ENCODE measurements around the gene EMC9.
"Not testable (repeated sequence)": the region's sequence is repeated elsewhere in the genome, so short reads cannot be mapped to it uniquely, and the experiment has no call there.

Gene EMC9

GRCh38 chr14:24129410-24129998 lies 11.9 kb downstream of the EMC9 start:
- DNase-seq, result no peak

GRCh38 chr14:24127673-24128072 lies 13.7 kb downstream of the EMC9 start:
- no peak for DNase-seq

GRCh38 chr14:24126939-24127338 lies 14.5 kb downstream of the EMC9 start:
- no peak for DNase-seq

GRCh38 chr14:24123424-24124417 lies 17.7 kb downstream of the EMC9 start:
- no peak for DNase-seq

GRCh38 chr14:24122898-24123297 lies 18.5 kb downstream of the EMC9 start:
- DNase-seq, result no peak

GRCh38 chr14:24122416-24122815 lies 19.0 kb downstream of the EMC9 start:
- DNase-seq, result no peak

- no peak for DNase-seq
Observed at GRCh38 chr14:24121210-24121609, 20.2 kb downstream of the EMC9 start.

GRCh38 chr14:24119691-24120090 lies 21.7 kb downstream of the EMC9 start:
- no peak for DNase-seq

GRCh38 chr14:24117179-24117578 lies 24.2 kb downstream of the EMC9 start:
- DNase-seq, result no peak

- no peak for DNase-seq
Observed at GRCh38 chr14:24116128-24116814, 25.1 kb downstream of the EMC9 start.

- DNase-seq, result no peak
Observed at GRCh38 chr14:24115422-24116127, 25.8 kb downstream of the EMC9 start.

GRCh38 chr14:24114532-24115421 lies 26.6 kb downstream of the EMC9 start, which contains the start of the genes DCAF11 and NRL:
TSS of gene DCAF11 (plus strand) at chr14:24114777. CDS start at chr14:24115595, 818 bp downstream.
TSS of gene NRL (minus strand) at chr14:24114949. CDS start at chr14:24082848, 32,101 bp downstream.
- peak; percentile 99 for DNase-seq

- peak; percentile 92 for DNase-seq
Observed at GRCh38 chr14:24113801-24114531, 27.4 kb downstream of the EMC9 start.

GRCh38 chr14:24113379-24113800 lies 28.0 kb downstream of the EMC9 start:
- DNase-seq, result no peak

GRCh38 chr14:24110523-24110922 lies 30.9 kb downstream of the EMC9 start:
- DNase-seq, result no peak

GRCh38 chr14:24110060-24110459 lies 31.3 kb downstream of the EMC9 start:
- no peak for DNase-seq

- DNase-seq, result no peak
Observed at GRCh38 chr14:24108336-24108874, 33.0 kb downstream of the EMC9 start.

GRCh38 chr14:24106672-24107271 lies 34.6 kb downstream of the EMC9 start:
- DNase-seq, result no peak

- not testable (repeated sequence) for DNase-seq
Observed at GRCh38 chr14:24105609-24106239, 35.7 kb downstream of the EMC9 start.

- DNase-seq, result no peak
Observed at GRCh38 chr14:24103451-24103850, 37.9 kb downstream of the EMC9 start.

Data from NCI-H82 (cell line).